B cell (primary cell): ENCODE data around the gene TRIM28. TPM values are rescaled to one million over a fixed set of nuclear protein-coding genes. Genes with fewer than 3 reads are reported as not detected.

Source experiments
- ATAC-seq: fragments of 200-7000 bp; cut with Tn5 transposase; one replicate; pipeline ENCODE4 v1.10.0; 2021; ENCODE audit warnings: low read depth, mild to moderate bottlenecking, moderate number of reproducible peaks, moderate library complexity
- CTCF ChIA-PET: fragments of 350-600 bp; sonication (Branson Sonifier 250); formaldehyde crosslinking; loops from one replicate; lab custom pipeline; 2021; ENCODE audit warnings: antibody characterized with exemption, inconsistent platforms; lab: Charles Lee
- POLR2A ChIA-PET: fragments of 350-600 bp; sonication (Branson Sonifier 250); formaldehyde crosslinking; loops from one replicate; lab custom pipeline; 2021; ENCODE audit warnings: antibody characterized with exemption; lab: Charles Lee
- DNase-seq: peaks from one replicate; pipeline ENCODE4 v3.0.0; 2013
- H2AFZ ChIP-seq: 2 replicates; pipeline ENCODE4 v1.6.1; 2012; ENCODE audit warnings: mild to moderate bottlenecking, low read depth, low read length; ENCODE audit not compliant: insufficient read depth, poor library complexity, severe bottlenecking
- H3K27ac ChIP-seq, 2 donors: 1 replicate in 1 of 2; 2 replicates in 1 of 2; pipeline ENCODE4 v1.5.1; 2012 to 2013; ENCODE audit warnings: low read length in 2 of 2, mild to moderate bottlenecking in 2 of 2, moderate library complexity in 1 of 2
- H3K27me3 ChIP-seq, 4 experiments: fragments of 200-600 bp in 1 of 4; sonication (generic) in 1 of 4; replicated peaks in 1 of 4; 1 replicate in 2 of 4; 2 replicates in 2 of 4; pipeline versions ENCODE4 v1.6.1 to v1.7.0; 2013 to 2016; ENCODE audit warnings: low read length in 3 of 4, mild to moderate bottlenecking in 2 of 4, mixed read lengths in 1 of 4, moderate library complexity in 1 of 4; ENCODE audit not compliant: insufficient read depth in 4 of 4, control insufficient read depth in 3 of 4; ENCODE audit errors: control extremely low read depth in 1 of 4
- H3K36me3 ChIP-seq, 2 experiments: replicated peaks in 1 of 2; 1 replicate in 1 of 2; 2 replicates in 1 of 2; pipeline versions ENCODE4 v1.6.1 to v1.7.1; 2013; ENCODE audit warnings: low read length in 1 of 2; ENCODE audit not compliant: insufficient read depth in 2 of 2, control insufficient read depth in 1 of 2; ENCODE audit errors: control extremely low read depth in 1 of 2, extremely low read depth in 1 of 2
- H3K4me1 ChIP-seq, 2 donors: fragments of 200-600 bp in 1 of 2; sonication (generic) in 1 of 2; 1 replicate in 1 of 2; 2 replicates in 1 of 2; pipeline versions ENCODE4 v1.5.1 to v1.6.1; 2013 to 2017; ENCODE audit warnings: low read length in 2 of 2; ENCODE audit not compliant: control insufficient read depth in 2 of 2, insufficient read depth in 2 of 2
- H3K4me2 ChIP-seq: replicated peaks from 2 replicates; pipeline ENCODE3; 2012; ENCODE audit warnings: mild to moderate bottlenecking, low read depth, low read length; ENCODE audit not compliant: poor library complexity, severe bottlenecking
- H3K4me3 ChIP-seq, 5 experiments: fragments of 200-600 bp in 1 of 5; sonication (generic) in 1 of 5; 1 replicate in 3 of 5; 2 replicates in 2 of 5; pipeline versions ENCODE4 v1.5.1 to v1.7.0; 2011 to 2016; ENCODE audit warnings: low read length in 4 of 5, mild to moderate bottlenecking in 4 of 5, low read depth in 2 of 5, control low read depth in 1 of 5, moderate library complexity in 1 of 5; ENCODE audit not compliant: insufficient read depth in 1 of 5; ENCODE audit errors: control extremely low read depth in 1 of 5, extremely low read depth in 1 of 5
- H3K79me2 ChIP-seq: fragments of 200-600 bp; sonication (generic); one replicate; pipeline ENCODE4 v1.6.0; 2016; ENCODE audit warnings: low read length; ENCODE audit not compliant: control insufficient read depth, insufficient read depth
- H3K9ac ChIP-seq: fragments of 200-600 bp; sonication (generic); 2 replicates; pipeline ENCODE4 v1.6.1; 2017; ENCODE audit warnings: mild to moderate bottlenecking, low read length, moderate library complexity
- H3K9me3 ChIP-seq, 3 donors: one replicate each; pipeline versions ENCODE4 v1.6.1 to v1.7.1; 2013; ENCODE audit warnings: low read length in 2 of 3; ENCODE audit not compliant: control insufficient read depth in 2 of 3, insufficient read depth in 1 of 3; ENCODE audit errors: control extremely low read depth in 1 of 3
- H4K20me1 ChIP-seq: 2 replicates; pipeline ENCODE4 v1.6.0; 2012; ENCODE audit warnings: mild to moderate bottlenecking, low read length; ENCODE audit not compliant: insufficient read depth, control insufficient read depth, poor library complexity, severe bottlenecking
- H3K27ac Mint-ChIP-seq: one replicate; pipeline ENCODE4 v1.8.0; 2021; ENCODE audit warnings: mixed read lengths
- H3K27me3 Mint-ChIP-seq: one replicate; pipeline ENCODE4 v1.8.0; 2021; ENCODE audit warnings: mixed read lengths
- H3K4me1 Mint-ChIP-seq: one replicate; pipeline ENCODE4 v1.8.0; 2021; ENCODE audit warnings: mixed read lengths
- H3K4me3 Mint-ChIP-seq: one replicate; pipeline ENCODE4 v1.8.0; 2021; ENCODE audit warnings: mixed read lengths
- H3K9me3 Mint-ChIP-seq: one replicate; pipeline ENCODE4 v1.8.0; 2022; ENCODE audit warnings: mixed read lengths; ENCODE audit not compliant: insufficient read depth
- CTCF ChIP-seq: fragments of 200-600 bp; IDR thresholded peaks from one replicate; pipeline ENCODE4 v1.8.0; 2022; ENCODE audit warnings: antibody characterized with exemption, mild to moderate bottlenecking
- EZH2 ChIP-seq: IDR thresholded peaks from 2 replicates; pipeline ENCODE4 v1.6.1; 2012; ENCODE audit warnings: borderline replicate concordance, low read depth, mild to moderate bottlenecking, moderate library complexity, low read length; ENCODE audit not compliant: insufficient read depth, poor library complexity, severe bottlenecking
- WGBS: methylation state at CpG from one replicate; pipeline ENCODE4 v1.1.5; 2013; ENCODE audit warnings: missing lambda C conversion rate; ENCODE audit not compliant: insufficient coverage; 5-methylcytosine and 5-hydroxymethylcytosine counted together
- intact Hi-C: fragments of 100-400 bp; cut with micrococcal nuclease; formaldehyde crosslinking; loops from one replicate; pipeline ENCODE4 v1.10.0; 2022
- polyA plus RNA-seq: library from polyadenylated mRNA; depleted of rRNA; stranded (reverse); fragments of >200 nt; gene quantifications from 2 replicates; pipeline ENCODE4 v1.2.3, GENCODE V29; 2012
- total RNA-seq, 2 donors: library from RNA; stranded (reverse); fragments of 120-200 nt in 1 of 2; gene quantifications; 1 replicate in 1 of 2; 2 replicates in 1 of 2; pipeline versions ENCODE4 v1.2.3 to v1.2.4, GENCODE V29; 2013 to 2022

TRIM28 gene
- total and polyA plus RNA-seq, 2 donors (not counting 1 experiment from before 2014, with no cell fraction given) = 370 to 569 TPM

- H3K9ac ChIP-seq = no peak overlapping the region
- POLR2A ChIA-PET = interaction anchor here (0.7 to 1.0 kb wide), 3 partner anchors 12 to 165 kb away, joined by 3 to 4 read pairs (median 3); no protein-coding TSS in a partner anchor
These were observed 30.6 kb upstream of the TRIM28 start for GRCh38 chr19:58513213-58513693.

More at GRCh38 chr19:58513213-58513693, 30.6 kb upstream of the TRIM28 start:
- Histone ChIP-seq H3K36me3 (peaks cover 0 to 12% of the 10 kb centered on the region in 2 experiments), H3K9me3 (peaks cover 0 to 5% (median 0%) of the 10 kb centered on the region in 3 donors), H3K27me3 (no peaks in the 10 kb centered on the region), H3K4me2 (peak overlapping the region; percentile 77), H3K79me2 (peaks cover 42% of the 10 kb centered on the region), H3K4me1 (peaks cover 13 to 22% of the 10 kb centered on the region in 2 donors), H3K27ac (peak overlapping the region in 1 of 2 donors; percentile 36), H2AFZ (peak overlapping the region; percentile 55), H3K4me3 (no peak overlapping the region), H4K20me1 (peaks cover 54% of the 10 kb centered on the region)
- WGBS = 92% methylated on average over 6 of the region's 10 CpGs
- no peak for DNase-seq
- Mint-ChIP-seq H3K4me1 (peaks cover 27% of the 10 kb centered on the region), H3K4me3 (no peak overlapping the region), H3K9me3 (no peaks in the 10 kb centered on the region), H3K27me3 (no peaks in the 10 kb centered on the region), H3K27ac (no peak overlapping the region)
- TF ChIP-seq EZH2 = no peak
- TF ChIP-seq CTCF = no peak
- intact Hi-C loops = no loop called here
- CTCF ChIA-PET = interaction anchor here (1.0 to 1.6 kb wide), 2 partner anchors 63 to 67 kb away, joined by 7 to 11 read pairs; no protein-coding TSS in a partner anchor
- ATAC-seq = no peak
